ENCODE results near the gene GLOD5. TPM values are rescaled to one million over a fixed set of nuclear protein-coding genes. Genes with fewer than 3 reads are reported as not detected.

The GLOD5 gene
- total RNA-seq, 2 donors from 2014 or later = 0.41 TPM; not detected in 1

DNA sequence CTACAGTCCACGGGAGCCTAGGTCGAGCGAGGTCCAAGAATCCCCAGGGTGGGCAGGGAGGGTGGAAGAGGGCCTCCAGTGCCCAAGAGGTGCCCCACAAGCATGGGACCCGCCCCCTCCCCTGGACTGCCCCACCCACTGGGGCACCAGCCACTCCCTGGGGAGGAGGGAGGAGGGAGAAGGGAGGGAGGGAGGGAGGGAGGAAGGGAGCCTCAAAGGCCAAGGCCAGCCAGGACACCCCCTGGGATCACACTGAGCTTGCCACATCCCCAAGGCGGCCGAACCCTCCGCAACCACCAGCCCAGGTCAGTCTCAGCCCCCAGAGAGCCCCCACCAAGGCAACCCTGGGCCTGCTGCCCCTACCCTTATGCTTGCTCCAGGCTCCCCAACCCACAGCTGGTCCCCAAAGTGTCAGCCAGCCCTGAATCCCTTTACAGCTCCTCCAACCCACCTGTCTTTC lies 24.8 kb downstream of the GLOD5 start, which contains the start of gene GATA1:
TSS of gene GATA1 (plus strand) at position 250 of the 460 bp plus-strand sequence. CDS start 4,520 bp downstream, outside the sequence.
- no peaks in the 10 kb centered on the region for H3K27me3 ChIP-seq (replicated peaks; ENCODE audit: insufficient read depth)
- intact Hi-C loops (cut with DNase I) = no loop called here
- H3K27ac ChIP-seq = no peak within 1 kb of the TSS
- no peaks in the 10 kb centered on the region for H3K9me3 ChIP-seq
- no peak for TF ChIP-seq CTCF (IDR thresholded peaks at IDR 0.05)
- TF ChIP-seq POLR2AphosphoS5 (IDR thresholded peaks at IDR 0.05) = no peak
- no peak for TF ChIP-seq POLR2A (IDR thresholded peaks at IDR 0.05)
- WGBS = 67% methylated on average over 7 of the region's 7 CpGs
- no peaks in the 10 kb centered on the region for H3K4me1 ChIP-seq (replicated peaks)
- H3K4me3 ChIP-seq = no peak within 1 kb of the TSS
- no peaks in the 10 kb centered on the region for H3K36me3 ChIP-seq
- DNase-seq (ENCODE audit: low spot score) = no peak

DNA sequence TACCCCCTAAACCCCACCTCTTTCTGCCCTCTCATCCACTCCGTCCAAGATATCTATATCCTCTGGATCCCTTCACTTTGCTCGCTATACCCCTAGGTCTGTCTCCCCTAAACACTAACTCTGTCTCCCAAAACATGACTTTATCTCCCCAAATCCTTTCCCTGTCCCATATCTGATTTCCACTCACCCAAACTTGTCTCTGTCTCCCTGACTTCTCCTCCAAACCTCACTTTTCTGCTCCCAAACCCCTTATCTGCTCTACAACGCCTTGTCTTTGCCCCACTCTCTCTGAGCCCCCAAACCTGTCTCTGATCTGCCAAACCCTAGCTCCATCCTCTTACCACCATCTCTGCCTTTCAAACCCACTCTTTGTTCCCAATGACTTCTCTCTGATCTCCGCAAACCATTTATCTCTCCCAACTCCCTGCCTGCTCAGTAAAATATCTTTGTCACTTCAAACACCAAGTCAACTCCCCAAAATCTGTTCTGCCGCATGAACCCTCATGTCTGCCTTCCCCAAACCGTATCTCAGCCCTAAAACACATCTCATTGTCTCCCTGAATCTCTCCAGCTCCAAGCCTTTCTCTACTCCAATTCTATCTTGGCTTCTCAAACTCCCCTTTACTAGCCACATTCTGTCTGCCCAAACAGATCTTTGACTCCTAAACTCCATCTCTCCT lies 25.4 kb downstream of the GLOD5 start:
- no peaks in the 10 kb centered on the region for H3K9me3 ChIP-seq
- H3K27me3 ChIP-seq (replicated peaks; ENCODE audit: insufficient read depth) = no peaks in the 10 kb centered on the region
- no peak for TF ChIP-seq POLR2A (IDR thresholded peaks at IDR 0.05)
- no peak for TF ChIP-seq POLR2AphosphoS5 (IDR thresholded peaks at IDR 0.05)
- no peak for TF ChIP-seq CTCF (IDR thresholded peaks at IDR 0.05)
- no peak overlapping the region for H3K27ac ChIP-seq
- intact Hi-C loops (cut with DNase I) = no loop called here
- H3K36me3 ChIP-seq = no peaks in the 10 kb centered on the region
- no peaks in the 10 kb centered on the region for H3K4me1 ChIP-seq (replicated peaks)
- H3K4me3 ChIP-seq = no peak overlapping the region
- no peak for DNase-seq (ENCODE audit: low spot score)
- 75% methylated on average over 6 of the region's 6 CpGs for WGBS

DNA sequence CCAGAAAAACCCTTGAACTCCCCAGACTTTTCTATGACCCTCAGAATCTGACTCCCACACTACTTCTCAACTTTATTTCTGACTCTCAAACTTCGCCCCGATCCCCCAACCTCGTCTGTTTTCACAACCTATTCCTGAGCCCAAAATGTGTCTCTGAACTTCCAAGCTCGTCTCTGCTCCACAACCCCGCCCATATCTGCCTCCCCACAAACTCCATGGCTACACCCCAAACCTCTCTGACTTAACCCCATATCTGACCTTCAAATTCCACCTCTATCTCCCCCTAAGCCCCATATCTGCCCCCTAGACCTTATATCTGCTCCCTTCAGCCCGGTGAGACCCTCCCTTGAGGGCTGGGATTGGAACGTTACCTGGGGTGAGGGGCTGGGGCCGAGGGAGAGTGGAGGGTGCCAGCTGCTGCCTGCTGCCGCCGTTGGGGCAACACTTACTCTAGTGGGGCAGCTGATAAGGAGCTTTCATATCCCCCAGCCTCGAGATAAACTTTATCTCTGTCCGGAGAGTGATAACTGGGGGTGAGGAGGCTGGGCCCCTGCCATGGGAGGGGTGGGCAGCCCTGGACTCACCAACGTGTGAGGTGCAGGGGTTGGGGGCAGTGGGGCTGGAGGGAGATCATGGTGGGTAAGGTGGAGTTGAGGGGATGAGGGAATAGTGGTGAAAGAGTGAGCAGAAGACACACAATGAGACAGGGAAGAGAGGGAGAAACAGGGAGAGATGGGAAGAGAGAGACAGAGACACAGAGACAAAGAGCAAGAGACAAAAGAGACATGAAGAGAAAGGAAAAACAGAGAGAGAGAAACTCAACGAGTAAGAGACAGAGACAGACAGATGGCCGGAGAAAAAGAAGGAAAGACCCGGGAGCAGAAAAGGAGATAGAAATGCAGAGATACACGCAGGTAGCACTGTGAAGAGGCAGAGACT lies 26.2 kb downstream of the GLOD5 start:
- WGBS = 55% methylated on average over 17 of the region's 17 CpGs
- no peaks in the 10 kb centered on the region for H3K27me3 ChIP-seq (replicated peaks; ENCODE audit: insufficient read depth)
- no peak overlapping the region for H3K4me3 ChIP-seq
- no peak for DNase-seq (ENCODE audit: low spot score)
- intact Hi-C loops (cut with DNase I) = no loop called here
- H3K36me3 ChIP-seq = no peaks in the 10 kb centered on the region
- H3K4me1 ChIP-seq (replicated peaks) = no peaks in the 10 kb centered on the region
- no peaks in the 10 kb centered on the region for H3K9me3 ChIP-seq
- no peak overlapping the region for H3K27ac ChIP-seq
- no peak for TF ChIP-seq POLR2AphosphoS5 (IDR thresholded peaks at IDR 0.05)
- TF ChIP-seq POLR2A (IDR thresholded peaks at IDR 0.05) = no peak
- TF ChIP-seq CTCF (IDR thresholded peaks at IDR 0.05) = no peak

- TF ChIP-seq POLR2AphosphoS5 (IDR thresholded peaks at IDR 0.05) (no peak), POLR2A (IDR thresholded peaks at IDR 0.05) (no peak), CTCF (IDR thresholded peaks at IDR 0.05) (no peak)
- H3K27me3 ChIP-seq (replicated peaks; ENCODE audit: insufficient read depth) = no peaks in the 10 kb centered on the region
- no peaks in the 10 kb centered on the region for H3K36me3 ChIP-seq
- no peaks in the 10 kb centered on the region for H3K4me1 ChIP-seq (replicated peaks)
- no peaks in the 10 kb centered on the region for H3K9me3 ChIP-seq
- 59% methylated on average over 5 of the region's 7 CpGs for WGBS
- H3K4me3 ChIP-seq = no peak overlapping the region
- DNase-seq (ENCODE audit: low spot score) = no peak
- no peak overlapping the region for H3K27ac ChIP-seq
- intact Hi-C loops (cut with DNase I) = no loop called here
Observed at GRCh38 chrX:48789366-48790220, 28.0 kb downstream of the GLOD5 start.

Data from prostate gland (tissue), 2 donors.